GM08714 (cell line): ENCODE measurements around the gene CDC42BPB.

ENCODE experiments used
- H3K4me3 ChIP-seq: fragments of 200-500 bp; sonication (Bioruptor generic); 2 replicates; pipeline ENCODE4 v1.5.1; 2014; ENCODE audit warnings: mild to moderate bottlenecking, low read length, inconsistent platforms
- ZNF274 ChIP-seq: IDR thresholded peaks from 2 replicates; pipeline ENCODE4 v1.6.1; 2012; ENCODE audit warnings: mild to moderate bottlenecking, low read depth, low read length

CDC42BPB gene

GRCh38 chr14:102977475-102977874 lies 79.9 kb downstream of the CDC42BPB start:
- no peak for TF ChIP-seq ZNF274
- H3K4me3 ChIP-seq: no peak overlapping the region

- H3K4me3 ChIP-seq: no peak overlapping the region
- no peak for TF ChIP-seq ZNF274
These were observed 81.7 kb downstream of the CDC42BPB start for GRCh38 chr14:102975662-102976061.

GRCh38 chr14:102973706-102974285 lies 83.6 kb downstream of the CDC42BPB start:
- no peak for TF ChIP-seq ZNF274
- no peak overlapping the region for H3K4me3 ChIP-seq

DNA sequence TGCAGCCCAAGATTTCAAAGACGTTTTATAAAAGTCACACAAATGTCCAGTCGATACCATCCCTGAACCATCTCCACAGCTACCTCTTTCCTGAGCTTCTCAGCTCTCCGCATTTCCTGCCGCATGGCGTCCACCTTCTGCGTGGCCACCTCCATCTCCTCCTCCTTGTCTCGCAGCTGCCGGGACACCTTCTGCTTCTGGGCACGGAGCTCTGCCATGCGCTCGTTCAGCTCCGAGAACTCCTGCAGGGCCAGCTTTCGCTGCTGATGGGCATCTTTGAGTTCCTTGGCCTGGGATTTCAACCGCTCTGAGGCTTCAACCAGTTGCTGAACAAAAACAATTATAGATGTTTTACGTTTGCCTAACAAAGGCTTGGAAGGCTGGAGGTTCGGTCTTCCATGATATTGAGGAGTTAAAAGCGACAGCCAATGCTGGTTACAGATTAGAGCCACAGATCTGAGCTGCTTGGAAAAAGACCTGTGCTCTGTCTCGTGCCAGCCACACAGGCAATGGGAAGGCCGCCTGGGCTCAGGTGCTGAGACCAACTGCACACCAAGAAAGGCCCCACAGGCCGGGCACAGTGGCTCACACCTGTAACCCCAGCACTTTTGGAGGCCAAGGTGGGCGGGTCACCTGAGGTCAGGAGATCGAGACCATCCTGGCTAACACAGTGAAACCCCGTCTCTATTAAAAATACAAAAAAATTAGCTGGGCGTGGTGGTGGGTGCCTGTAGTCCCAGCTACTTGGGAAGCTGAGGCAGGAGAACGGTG lies 85.3 kb downstream of the CDC42BPB start:
- no peak overlapping the region for H3K4me3 ChIP-seq
- TF ChIP-seq ZNF274: no peak

GRCh38 chr14:102971314-102971713 lies 86.0 kb downstream of the CDC42BPB start:
- TF ChIP-seq ZNF274: no peak
- no peak overlapping the region for H3K4me3 ChIP-seq

DNA sequence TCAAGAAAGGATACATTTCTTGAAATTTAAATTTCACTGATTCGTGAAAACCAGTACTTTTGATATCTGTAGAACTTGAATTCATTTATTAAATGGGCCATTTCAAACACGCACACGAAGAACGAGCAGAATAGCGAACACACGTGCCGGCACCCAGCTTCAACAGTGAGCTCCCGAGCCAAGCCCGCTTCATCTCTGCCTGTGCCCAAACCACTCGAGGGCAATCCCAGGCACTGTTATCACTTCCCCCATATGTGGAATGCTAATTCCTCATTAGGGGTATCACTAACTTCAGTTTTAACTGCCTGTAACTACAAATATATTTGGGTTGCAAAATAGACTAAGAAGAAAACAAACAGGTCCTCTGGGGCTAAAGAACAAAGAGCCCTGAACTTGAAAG lies 86.9 kb downstream of the CDC42BPB start:
- no peak overlapping the region for H3K4me3 ChIP-seq
- no peak for TF ChIP-seq ZNF274

DNA sequence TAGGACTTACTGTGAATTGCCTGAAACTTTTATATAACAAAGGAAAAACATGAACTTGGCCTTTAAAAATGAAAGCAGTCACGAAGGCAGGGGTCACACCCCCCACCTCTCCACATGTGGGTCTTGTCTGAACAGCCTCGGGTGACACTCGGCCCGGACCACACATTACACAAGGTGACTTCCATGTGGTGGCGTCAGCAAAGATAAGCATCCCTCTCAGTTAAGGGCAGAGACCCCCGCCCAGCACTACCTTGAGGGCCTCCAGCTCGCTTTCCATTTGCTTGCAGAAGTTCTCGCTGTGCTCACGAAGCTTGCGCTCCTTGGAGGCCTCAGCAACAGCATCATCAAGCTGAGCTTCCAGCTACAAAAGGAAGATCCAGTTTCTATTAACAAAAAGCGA lies 87.4 kb downstream of the CDC42BPB start:
- H3K4me3 ChIP-seq: no peak overlapping the region
- TF ChIP-seq ZNF274: no peak

- no peak overlapping the region for H3K4me3 ChIP-seq
These were observed 88.1 kb downstream of the CDC42BPB start for GRCh38 chr14:102969060-102969791.

GRCh38 chr14:102968306-102968705 lies 89.0 kb downstream of the CDC42BPB start:
- H3K4me3 ChIP-seq: no peak overlapping the region
- no peak for TF ChIP-seq ZNF274

More at GRCh38 chr14:102969060-102969791, 88.1 kb downstream of the CDC42BPB start:
- TF ChIP-seq ZNF274: no peak

GRCh38 chr14:102967506-102967795 lies 89.9 kb downstream of the CDC42BPB start:
- TF ChIP-seq ZNF274: no peak
- H3K4me3 ChIP-seq: no peak overlapping the region

DNA sequence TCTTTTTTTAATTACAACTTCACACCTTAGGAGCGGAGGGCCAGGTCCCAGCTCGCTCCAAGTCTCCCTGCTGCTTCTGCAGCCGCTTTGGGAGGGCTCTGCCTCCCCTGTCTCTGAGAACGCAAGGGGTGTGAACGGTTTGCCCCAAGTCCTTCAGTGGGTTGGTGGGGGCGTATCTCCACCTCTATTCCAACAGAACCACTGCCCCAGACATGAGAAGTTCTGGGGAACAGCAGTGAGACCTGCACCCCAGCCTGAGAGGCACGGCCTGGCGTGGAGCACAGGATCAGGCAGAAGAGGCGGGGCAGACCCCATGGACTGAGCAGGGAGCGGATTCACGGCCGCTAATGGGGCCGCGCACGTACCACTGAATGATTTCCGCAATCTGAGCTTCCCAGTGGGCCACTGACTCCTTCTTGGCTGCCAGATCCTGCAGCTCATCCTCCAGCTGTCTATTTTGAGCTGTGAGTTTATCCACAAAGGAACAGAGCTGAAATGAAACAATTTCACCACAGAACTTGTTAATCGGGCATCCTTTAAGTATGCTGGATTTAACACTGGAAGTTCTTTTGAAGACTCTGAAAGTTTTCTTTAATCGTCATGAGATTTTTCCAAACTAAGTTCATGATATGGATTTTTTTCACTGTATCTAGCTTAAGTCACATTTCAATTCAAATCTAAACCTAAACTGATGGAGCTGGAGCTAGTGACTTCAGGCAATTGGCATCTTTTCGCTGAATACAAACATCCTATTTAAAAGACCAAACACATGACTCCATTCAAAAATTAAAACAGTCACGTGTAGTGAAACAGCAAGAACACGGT lies 90.5 kb downstream of the CDC42BPB start:
- no peak overlapping the region for H3K4me3 ChIP-seq
- no peak for TF ChIP-seq ZNF274

DNA sequence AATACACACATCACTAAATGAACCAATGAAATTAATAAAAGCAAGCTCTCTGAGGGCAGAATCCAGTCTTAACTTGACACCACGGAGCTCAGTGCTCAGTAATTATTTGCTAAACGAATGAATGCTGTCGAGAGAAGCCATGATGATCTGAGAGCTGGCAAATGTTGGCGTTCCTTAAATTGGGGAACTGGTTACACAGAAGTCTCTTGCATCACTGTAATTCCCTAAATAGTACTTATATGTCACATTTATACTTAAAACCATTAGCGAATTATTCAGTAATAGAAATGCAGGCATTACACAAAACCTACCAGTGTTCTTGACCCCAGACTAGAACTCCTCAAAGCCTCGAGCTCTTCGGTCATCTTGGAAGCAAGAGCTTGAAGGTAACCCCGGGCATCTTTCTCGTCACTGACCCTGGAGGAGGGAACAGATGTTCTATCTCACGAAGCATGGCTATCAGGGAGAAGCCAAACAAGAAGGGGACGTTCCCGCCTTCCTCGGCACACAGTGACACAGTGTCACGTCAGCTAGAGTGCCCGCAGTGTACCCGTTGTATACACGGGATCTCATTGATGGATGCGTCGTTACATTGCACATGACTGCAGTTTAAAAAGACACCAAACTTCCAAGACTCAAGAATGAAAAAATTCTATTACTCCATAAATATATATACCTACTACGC lies 91.2 kb downstream of the CDC42BPB start:
- no peak for TF ChIP-seq ZNF274
- no peak overlapping the region for H3K4me3 ChIP-seq

DNA sequence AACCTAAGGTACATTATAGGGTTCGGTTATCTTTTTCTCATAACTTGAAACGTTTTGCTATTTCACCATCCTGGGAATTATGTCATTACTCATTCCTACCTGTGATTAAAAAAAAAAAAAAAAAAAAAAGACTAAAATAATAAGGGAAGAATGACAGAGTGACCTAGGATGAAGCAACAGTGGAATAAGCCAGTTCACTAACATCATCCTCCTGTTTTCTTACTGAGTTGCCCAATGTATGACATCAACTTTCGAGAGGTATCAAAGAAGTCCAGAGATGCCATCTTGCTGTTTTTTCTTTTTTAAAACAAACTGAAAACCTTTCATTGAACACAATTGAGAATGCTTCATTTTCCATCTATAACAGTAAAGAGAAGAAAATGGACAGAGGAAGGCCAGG lies 92.1 kb downstream of the CDC42BPB start:
- H3K4me3 ChIP-seq: no peak overlapping the region
- TF ChIP-seq ZNF274: no peak
